BE2C (cell line): ENCODE measurements around the gene EXOC6B.
"Not testable (repeated sequence)": the region's sequence is repeated elsewhere in the genome, so short reads cannot be mapped to it uniquely, and the experiment has no call there.

Experiments
- DNase-seq: peaks from one replicate; pipeline ENCODE4 v3.0.0-alpha.2; 2020
- H3K27me3 ChIP-seq: fragments of 250-450 bp; sonication (Bioruptor Pico); 2 replicates; pipeline ENCODE4 v1.5.1; 2020; ENCODE audit warnings: mild to moderate bottlenecking
- H3K36me3 ChIP-seq: fragments of 250-450 bp; sonication (Bioruptor Pico); 2 replicates; pipeline ENCODE4 v1.5.1; 2020; ENCODE audit warnings: mild to moderate bottlenecking
- H3K4me1 ChIP-seq: fragments of 250-450 bp; sonication (Bioruptor Pico); 2 replicates; pipeline ENCODE4 v1.5.1; 2020
- H3K4me3 ChIP-seq: 2 replicates; pipeline ENCODE4 v1.5.1; 2011; ENCODE audit warnings: low read depth, low read length
- H3K9me3 ChIP-seq: fragments of 250-450 bp; sonication (Bioruptor Pico); 2 replicates; pipeline ENCODE4 v1.5.1; 2020
- TF ChIP-seq, protein P1 (sequence below): IDR thresholded peaks from 2 replicates; pipeline ENCODE4 v1.5.1; 2012; ENCODE audit warnings: mild to moderate bottlenecking, low read depth, low read length

The EXOC6B gene

DNA sequence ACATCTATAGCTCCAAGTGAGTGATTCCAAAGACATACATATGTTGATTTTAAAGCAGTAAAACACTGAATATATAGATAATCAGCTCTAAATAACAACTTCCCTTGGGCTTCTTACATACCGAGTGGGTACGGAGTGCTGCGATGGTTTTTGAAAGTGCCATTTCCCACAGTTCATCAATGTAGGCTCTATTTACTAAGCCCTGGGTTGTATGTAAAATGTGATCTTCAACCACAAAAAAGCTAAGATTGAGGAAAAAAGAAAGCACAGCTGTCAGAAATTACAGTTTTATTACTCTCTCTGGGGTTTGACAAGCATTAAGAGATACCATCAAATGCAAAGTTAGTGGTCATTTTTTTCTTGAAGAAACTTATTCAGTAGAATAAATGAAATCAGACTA, 312.8 kb downstream of the EXOC6B start:
- no peak overlapping the region for H3K4me3 ChIP-seq
- DNase-seq = no peak
- H3K36me3 ChIP-seq = no peaks in the 10 kb centered on the region
- TF ChIP-seq, protein P1, sequence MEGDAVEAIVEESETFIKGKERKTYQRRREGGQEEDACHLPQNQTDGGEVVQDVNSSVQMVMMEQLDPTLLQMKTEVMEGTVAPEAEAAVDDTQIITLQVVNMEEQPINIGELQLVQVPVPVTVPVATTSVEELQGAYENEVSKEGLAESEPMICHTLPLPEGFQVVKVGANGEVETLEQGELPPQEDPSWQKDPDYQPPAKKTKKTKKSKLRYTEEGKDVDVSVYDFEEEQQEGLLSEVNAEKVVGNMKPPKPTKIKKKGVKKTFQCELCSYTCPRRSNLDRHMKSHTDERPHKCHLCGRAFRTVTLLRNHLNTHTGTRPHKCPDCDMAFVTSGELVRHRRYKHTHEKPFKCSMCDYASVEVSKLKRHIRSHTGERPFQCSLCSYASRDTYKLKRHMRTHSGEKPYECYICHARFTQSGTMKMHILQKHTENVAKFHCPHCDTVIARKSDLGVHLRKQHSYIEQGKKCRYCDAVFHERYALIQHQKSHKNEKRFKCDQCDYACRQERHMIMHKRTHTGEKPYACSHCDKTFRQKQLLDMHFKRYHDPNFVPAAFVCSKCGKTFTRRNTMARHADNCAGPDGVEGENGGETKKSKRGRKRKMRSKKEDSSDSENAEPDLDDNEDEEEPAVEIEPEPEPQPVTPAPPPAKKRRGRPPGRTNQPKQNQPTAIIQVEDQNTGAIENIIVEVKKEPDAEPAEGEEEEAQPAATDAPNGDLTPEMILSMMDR = no peak
- no peaks in the 10 kb centered on the region for H3K9me3 ChIP-seq
- no peaks in the 10 kb centered on the region for H3K27me3 ChIP-seq
- H3K4me1 ChIP-seq = no peaks in the 10 kb centered on the region

DNA sequence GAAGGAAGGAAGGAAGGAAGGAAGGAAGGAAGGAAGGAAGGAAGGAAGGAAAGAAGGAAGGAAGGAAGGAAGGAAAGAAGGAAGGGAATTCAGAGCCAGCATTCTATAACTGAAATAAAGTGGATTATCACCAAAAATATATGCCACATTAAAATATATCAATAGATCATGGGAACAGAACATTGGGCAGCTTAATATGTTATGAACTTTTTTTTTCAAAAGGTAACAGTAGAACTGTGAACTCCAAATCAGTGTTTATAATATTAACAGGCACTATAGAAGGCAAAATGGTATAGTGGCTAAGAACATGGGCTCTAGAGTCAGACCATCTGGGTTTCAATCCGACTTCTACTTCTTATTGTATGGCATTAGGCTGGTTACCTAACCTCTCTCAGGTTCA, 313.5 kb downstream of the EXOC6B start:
- Histone ChIP-seq H3K4me1 (no peaks in the 10 kb centered on the region), H3K9me3 (no peaks in the 10 kb centered on the region), H3K4me3 (no peak overlapping the region), H3K36me3 (no peaks in the 10 kb centered on the region), H3K27me3 (no peaks in the 10 kb centered on the region)
- no peak for DNase-seq
- TF ChIP-seq, protein P1 = no peak

DNA sequence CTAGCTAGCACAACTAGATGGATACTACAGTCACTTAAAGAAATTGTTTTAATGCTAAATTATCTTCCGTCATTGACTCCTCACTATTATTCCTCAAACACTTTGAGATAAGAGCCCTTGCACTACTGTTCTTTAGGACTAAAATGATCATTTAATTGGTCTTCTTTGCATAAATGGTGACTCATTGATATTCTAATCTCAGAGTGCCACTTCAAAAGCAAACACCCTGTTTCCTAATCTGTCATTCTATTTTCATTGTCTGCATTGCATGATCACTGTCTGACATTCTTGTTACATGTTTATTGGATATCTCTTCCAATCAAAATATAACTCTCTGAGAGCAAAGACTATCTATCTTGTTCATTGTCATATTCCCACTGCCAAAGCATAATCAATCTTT, 313.9 kb downstream of the EXOC6B start:
- H3K27me3 ChIP-seq = no peaks in the 10 kb centered on the region
- no peaks in the 10 kb centered on the region for H3K9me3 ChIP-seq
- H3K4me3 ChIP-seq = no peak overlapping the region
- TF ChIP-seq, protein P1 = no peak
- no peaks in the 10 kb centered on the region for H3K36me3 ChIP-seq
- H3K4me1 ChIP-seq = no peaks in the 10 kb centered on the region
- no peak for DNase-seq

DNA sequence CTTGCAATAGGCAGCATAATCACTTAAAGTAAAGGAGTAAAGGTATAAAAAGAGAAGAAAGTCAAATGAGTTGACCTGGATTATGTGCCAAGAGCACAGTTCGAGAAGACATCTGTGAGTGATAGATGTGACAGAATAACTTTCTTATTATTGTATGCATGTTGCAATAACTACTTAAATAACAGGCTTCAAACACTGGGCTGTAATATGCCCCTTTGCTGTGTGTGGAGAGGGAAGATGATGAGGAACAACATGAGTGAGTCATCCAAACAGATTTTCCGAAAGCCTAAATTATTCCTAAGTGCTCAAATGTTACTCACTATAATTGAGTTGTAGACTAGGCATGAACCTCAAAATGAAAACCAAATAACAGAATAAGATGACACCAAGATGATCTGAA, 328.1 kb downstream of the EXOC6B start:
- TF ChIP-seq, protein P1 = no peak
- Histone ChIP-seq H3K9me3 (no peaks in the 10 kb centered on the region), H3K27me3 (no peaks in the 10 kb centered on the region), H3K4me3 (no peak overlapping the region), H3K4me1 (no peaks in the 10 kb centered on the region), H3K36me3 (no peaks in the 10 kb centered on the region)
- DNase-seq = no peak

DNA sequence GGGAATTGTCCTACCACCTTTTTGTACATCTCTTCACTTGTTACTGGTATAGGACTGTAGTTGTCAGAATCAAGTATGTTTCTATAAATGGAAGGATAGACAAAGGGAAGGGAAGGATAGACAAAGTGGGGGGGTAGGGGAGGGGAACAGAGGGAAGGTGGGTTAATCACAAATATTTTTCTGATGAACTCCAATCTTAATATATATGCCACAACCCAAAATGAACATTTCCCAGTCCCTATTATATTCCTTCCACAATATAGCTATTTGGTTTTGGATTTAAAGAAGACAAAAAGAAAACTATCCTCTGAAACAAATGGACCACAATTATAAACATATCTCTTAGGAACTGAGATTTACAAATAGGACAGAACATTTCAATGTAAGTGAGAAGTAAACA, 329.4 kb downstream of the EXOC6B start:
- Histone ChIP-seq H3K9me3 (no peaks in the 10 kb centered on the region), H3K4me3 (no peak overlapping the region), H3K36me3 (no peaks in the 10 kb centered on the region), H3K27me3 (no peaks in the 10 kb centered on the region), H3K4me1 (no peaks in the 10 kb centered on the region)
- TF ChIP-seq, protein P1 = no peak
- no peak for DNase-seq

DNA sequence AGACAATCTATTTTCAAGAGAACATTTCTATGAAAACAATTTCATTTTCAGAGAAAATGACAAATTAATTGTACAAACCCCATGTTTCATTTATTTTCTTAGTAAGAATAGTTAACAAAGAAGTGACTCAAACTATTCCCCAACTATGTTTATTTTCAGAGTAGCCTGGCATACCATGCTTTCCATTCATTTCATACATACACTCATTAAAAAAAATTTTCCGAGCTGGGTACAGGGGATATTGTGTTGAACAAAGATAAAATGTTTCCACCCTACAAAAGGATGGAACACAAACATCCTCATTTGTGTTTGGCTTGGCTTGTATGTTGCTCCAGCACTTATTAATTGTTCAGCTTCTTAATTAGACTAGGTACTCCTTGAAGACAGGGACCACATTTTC, 331.4 kb downstream of the EXOC6B start:
- TF ChIP-seq, protein P1 = no peak
- Histone ChIP-seq H3K4me1 (no peaks in the 10 kb centered on the region), H3K9me3 (no peaks in the 10 kb centered on the region), H3K36me3 (no peaks in the 10 kb centered on the region), H3K27me3 (no peaks in the 10 kb centered on the region), H3K4me3 (no peak overlapping the region)
- DNase-seq = no peak

DNA sequence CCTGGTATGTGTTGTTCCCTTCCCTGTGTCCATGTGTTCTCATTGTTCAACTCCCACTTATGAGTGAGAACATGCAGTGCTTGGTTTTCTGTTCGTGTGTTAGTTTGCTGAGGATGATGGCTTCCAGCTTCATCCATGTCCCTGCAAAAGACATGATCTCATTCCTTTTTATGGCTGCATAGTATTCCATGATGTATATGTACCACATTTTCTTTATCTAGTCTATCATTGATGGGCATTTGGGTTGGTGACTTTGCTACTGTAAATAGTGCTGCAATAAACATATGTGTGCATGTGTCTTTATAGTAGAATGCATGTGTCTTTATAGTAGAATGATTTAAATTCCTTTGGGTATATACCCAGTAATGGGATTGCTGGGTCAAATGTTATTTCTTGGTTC, 341.2 kb downstream of the EXOC6B start:
- not testable (repeated sequence) for H3K9me3 ChIP-seq, H3K4me3 ChIP-seq, H3K27me3 ChIP-seq, H3K4me1 ChIP-seq, H3K36me3 ChIP-seq, DNase-seq
